Dermis microvascular lymphatic vessel endothelial cell (primary cell): ENCODE data around the gene PXK. TPM values are rescaled to one million over a fixed set of nuclear protein-coding genes. Genes with fewer than 3 reads are reported as not detected.

Experiments
- DNase-seq, 2 donors: peaks; one replicate each; pipeline versions ENCODE4 v3.0.0 to v3.0.0-alpha.2; 2010; ENCODE audit warnings: low read depth in 2 of 2
- total RNA-seq: library from RNA; depleted of rRNA; stranded (reverse); fragments of >200 nt; gene quantifications from 2 replicates; pipeline ENCODE4 v1.2.1, GENCODE V29; 2014

Gene PXK
- total RNA-seq, 1 donor from 2014 or later: 18.0 TPM

- no peak for DNase-seq
Observed at GRCh38 chr3:58463942-58464271, 131.2 kb downstream of the PXK start.

- no peak for DNase-seq
Observed at GRCh38 chr3:58464866-58465265, 132.2 kb downstream of the PXK start.

- no peak for DNase-seq
Observed at GRCh38 chr3:58466899-58467563, 134.3 kb downstream of the PXK start.

- DNase-seq: no peak
Observed at GRCh38 chr3:58469096-58469495, 136.4 kb downstream of the PXK start.

GRCh38 chr3:58470363-58471024 lies 137.8 kb downstream of the PXK start:
- DNase-seq: no peak

GRCh38 chr3:58471025-58471887 lies 138.6 kb downstream of the PXK start:
- peak; percentile 48 to 58 for DNase-seq

GRCh38 chr3:58473275-58473674 lies 140.6 kb downstream of the PXK start:
- DNase-seq: no peak

GRCh38 chr3:58474348-58474911 lies 141.7 kb downstream of the PXK start:
- no peak for DNase-seq

GRCh38 chr3:58474967-58475578 lies 142.4 kb downstream of the PXK start:
- DNase-seq: no peak

Other genes starting within 250 kb of the PXK start
- 3.0 and 6.4 TPM in 2 replicates for gene DNASE1L3, start 121.9 kb upstream of the PXK start, total RNA-seq
- gene ABHD6, start 95.1 kb upstream of the PXK start, total RNA-seq: 15.0 and 28.7 TPM in 2 replicates
- 12.9 and 15.4 TPM in 2 replicates for gene RPP14, start 26.6 kb upstream of the PXK start, total RNA-seq
- gene HTD2, start 26.4 kb upstream of the PXK start, total RNA-seq: 4.1 and 8.1 TPM in 2 replicates
- 60.3 and 63.6 TPM in 2 replicates for gene PDHB, start 100.9 kb downstream of the PXK start, total RNA-seq
- gene KCTD6, start 159.2 kb downstream of the PXK start, total RNA-seq: 4.2 and 6.7 TPM in 2 replicates
- gene ACOX2, start 204.3 kb downstream of the PXK start, total RNA-seq: 1.0 and 1.6 TPM in 2 replicates
- gene FAM107A, start 244.5 kb downstream of the PXK start, total RNA-seq: 0.76 and 1.2 TPM in 2 replicates